ENCODE data around the gene TRIM3.

Gene TRIM3

DNA sequence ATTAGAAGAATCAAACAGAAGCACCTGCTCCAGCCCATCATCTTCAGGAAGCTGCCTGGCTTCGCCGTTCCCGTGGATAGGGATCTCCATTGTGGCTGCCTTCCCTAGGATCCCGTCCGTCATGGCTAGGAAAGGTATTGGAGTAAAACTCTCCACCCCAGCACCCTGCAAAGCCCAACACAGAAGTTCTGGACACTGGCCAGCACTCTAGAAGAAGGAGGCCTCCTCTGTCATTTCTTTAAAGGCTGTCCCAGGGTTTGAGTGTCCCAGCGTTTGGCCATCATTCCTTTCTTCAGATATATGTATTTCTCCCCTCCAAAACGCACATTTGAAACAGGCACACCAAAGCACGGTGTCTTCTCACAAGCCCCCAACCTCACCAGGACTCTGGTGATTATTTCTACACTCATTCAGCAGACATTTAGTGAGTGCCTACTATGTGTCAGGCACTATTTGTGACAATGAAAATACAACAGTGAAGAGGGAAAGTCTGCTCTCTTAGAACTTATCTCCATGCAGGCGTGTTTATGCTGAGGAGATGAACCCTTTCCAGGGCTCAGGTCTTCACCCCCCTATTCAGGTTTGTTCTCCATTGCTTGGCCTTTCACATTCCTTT lies 6.7 kb upstream of the TRIM3 start:
- DNase-seq (ENCODE audit: low read depth): no peak

DNA sequence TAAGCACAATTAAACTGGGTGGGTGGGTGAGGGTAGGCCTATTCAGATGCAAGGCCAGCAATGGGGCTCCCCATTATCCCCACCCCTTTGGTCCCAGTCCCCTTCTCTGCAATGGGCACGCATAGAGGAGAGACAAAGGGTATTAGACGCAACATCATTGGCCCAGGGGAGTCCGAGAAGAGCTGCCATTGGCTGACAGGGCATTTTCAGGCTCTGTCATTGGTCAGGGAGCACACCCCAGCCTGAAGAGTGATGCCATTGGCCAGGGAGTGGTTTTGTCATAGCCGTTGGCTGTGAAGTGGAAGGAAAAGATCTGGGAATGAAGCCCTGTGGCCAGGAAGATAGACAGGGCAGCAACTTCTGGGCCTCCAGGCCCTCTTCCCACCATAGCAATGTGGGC lies 2.8 kb upstream of the TRIM3 start:
- no peak for DNase-seq (ENCODE audit: low read depth)

DNA sequence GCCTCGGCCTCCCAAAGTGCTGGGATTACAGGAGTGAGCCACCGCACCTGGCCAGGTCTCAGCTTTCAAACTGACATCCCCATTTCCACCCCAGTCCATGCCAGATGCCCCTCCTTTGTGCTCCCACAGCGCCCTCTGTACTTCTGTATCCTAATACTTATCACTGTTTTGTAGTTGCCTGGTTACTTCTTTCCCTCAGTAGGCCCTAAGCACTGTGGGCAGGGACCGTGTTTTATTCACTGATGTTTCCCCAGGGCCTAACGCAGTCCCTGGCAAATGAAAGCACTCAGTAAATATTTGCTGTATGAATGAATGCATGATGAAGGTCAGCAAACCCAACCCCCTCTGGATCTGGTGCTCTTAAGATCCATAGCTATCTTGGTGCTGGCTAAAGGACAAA lies 2.2 kb upstream of the TRIM3 start:
- DNase-seq (ENCODE audit: low read depth): no peak

DNA sequence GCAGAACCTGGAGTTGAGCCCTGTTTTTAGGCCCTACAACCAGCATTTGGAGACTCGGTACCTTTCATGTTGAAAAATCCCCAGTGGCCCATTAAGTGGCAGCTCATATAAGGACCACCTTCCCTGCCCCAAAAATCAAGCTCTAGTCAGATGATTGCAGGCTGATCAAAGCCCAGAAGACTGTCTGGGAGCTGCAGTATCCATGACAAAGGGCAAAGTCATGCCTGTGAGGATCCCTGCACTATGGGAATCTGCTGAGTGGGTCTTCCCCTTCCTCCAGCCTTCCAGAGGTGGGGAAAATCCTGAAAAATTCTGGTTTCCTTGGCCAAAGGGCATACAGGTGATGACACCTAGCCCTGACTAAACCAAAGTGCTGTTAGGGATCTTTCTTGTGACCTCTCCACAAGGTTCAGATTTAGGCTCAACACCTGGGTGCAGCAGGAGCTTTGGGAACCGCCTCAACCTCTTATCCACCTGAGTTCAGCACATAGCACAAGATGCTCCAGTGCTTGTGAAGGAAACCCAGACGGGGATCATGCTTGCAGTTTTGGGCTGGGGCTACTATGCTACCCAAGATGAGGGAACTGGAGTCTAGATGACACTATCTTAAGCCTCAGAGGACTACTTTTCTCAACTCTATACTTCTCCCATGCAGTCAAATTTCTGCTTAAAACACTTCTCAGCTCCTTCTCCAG lies 1.2 kb upstream of the TRIM3 start:
- DNase-seq (ENCODE audit: low read depth): no peak

DNA sequence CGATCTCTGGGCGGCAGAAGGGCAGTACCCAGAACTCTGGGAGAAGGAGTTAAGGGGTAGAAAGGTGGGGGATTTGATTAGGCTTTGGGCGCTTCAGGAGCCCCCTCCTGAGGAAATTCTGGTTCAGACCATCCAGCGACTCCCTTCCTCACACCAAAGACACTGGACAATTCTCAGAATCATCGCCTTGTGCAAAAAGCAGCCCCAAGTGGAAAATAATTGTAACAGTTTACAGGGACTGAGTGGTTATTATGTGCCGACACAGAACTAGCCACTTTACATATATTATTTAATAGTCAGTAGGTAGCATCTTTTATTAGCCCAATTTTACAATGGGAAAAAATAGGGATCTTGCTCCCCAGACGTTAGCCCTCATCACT lies 662 bp upstream of the TRIM3 start:
- DNase-seq (ENCODE audit: low read depth): no peak

DNA sequence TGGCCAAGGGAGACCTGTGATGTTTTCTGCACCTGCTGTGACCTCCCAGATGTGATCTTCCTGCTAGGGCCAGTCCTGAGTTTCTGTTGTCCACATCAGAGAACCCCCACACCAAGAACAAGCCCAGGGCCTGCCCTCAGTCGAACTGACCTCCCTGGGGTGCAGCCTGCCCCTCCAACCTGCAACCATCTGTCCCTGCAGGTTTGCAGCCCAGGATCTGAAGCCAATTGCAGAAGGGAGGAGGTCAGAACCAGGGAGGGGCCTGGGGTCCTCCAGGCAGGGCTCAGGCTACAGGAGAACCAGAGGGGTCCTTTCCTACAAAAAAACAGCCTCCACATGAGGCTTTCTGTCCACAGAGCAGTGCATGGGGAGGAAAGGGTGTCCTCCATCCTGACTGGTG lies 807 bp downstream of the TRIM3 start:
- DNase-seq (ENCODE audit: low read depth): no peak

DNA sequence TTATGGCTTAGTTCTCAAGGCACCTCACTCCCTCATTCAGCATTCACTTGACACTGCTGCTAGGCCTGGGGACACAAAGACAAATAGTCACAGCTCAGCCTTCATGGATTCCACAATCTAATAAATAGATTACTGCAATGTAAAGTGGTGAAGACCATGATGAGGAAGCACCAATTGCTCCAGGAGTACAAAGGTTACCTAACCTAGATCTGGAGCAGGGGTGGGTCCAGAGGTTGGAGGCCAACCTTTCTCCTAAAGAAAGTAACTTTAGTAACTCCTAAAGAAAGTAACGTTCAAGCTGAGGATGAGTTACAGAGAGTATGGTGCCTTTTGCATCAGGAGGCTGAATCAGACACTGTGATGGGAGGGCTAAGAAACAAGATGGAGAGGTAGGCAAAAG lies 4.1 kb downstream of the TRIM3 start:
- DNase-seq (ENCODE audit: low read depth): no peak

DNA sequence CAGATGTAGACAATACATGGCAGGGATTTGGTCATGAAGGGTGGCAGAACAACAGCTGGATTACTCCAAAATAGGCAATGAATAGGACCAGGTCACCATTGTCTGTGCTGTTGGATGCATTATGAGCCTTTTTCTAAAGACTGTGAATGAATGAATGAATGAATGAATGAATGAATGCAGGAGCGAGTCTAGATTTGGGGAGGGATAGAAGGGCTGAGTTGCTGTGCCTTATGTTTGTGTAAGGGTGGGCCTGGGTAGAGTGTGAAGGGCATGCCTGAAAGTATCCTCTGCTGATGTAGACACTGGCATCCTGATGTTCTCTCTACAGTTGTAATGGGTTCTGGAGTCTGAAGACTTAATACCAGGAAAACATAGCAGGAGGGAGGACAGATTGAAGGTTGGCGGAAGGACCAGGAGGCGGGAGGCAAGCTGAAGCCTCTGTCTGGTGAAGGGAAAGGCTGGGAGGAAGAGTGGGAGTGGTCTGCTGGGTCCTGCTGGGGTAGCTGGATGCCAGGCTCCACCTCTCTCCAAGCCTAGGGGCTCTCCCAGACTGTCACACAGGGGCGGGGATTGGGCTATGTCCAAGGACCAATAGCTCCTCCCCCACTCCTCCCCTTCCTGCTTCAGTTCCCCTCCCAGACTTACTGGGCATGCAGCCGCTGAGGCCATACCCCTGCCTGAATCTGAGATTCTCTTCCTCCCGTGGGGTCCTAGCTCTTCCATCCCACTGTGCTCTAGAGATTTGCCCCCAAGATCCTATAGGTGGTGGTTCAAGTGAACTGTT lies 4.8 kb downstream of the TRIM3 start:
- no peak for DNase-seq (ENCODE audit: low read depth)

DNA sequence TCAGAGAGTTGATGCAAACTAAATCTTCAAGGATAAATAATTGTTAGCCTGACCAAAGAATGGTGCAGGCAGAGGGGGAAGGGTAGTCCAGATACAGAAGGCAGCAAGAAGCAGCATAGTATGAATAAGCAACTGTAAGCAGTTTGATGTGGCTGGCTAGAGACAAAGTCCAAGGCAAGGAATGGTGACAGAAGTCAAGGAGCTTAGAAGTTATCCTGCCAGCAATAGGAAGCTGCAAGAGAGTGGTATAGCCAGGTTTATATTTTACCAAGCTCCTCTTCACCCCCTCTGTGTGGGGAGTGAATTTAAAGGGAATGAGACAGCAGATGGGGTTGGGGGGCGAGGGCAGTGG lies 14.7 kb downstream of the TRIM3 start:
- DNase-seq (ENCODE audit: low read depth): no peak

DNA sequence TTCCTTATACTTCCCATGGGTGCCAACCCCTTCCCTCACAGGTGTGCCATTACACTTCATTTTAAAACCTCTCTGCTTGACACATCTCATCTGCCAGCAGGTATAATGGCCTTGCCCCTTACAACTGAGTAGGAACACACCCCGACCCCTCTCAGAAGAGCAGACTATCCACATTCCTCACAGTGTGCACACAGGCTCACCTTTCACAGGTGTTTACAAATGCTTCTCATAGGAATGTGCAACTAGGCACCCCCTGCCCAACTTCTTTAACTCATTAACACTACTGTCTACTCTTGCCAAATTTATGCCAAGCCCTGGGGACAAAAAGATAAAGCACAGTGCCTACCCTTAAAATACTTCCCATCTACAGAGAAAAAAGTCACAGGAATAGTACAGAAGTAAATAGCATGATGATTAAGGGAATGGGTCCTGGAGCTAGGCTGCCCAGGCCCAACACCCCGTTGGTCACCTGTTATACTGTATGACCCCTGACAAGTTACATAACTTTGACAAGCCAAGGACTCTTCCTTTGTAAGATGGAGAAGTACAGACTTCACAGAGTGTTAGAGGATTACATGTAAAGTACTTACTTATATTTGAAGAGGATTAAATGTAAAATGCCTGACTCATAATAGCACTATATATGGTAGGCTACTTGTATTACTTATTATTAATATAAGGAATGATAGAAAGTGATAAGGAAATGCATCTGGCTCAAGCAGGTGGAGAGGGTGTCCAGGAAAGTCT lies 15.2 kb downstream of the TRIM3 start:
- DNase-seq (ENCODE audit: low read depth): no peak

DNA sequence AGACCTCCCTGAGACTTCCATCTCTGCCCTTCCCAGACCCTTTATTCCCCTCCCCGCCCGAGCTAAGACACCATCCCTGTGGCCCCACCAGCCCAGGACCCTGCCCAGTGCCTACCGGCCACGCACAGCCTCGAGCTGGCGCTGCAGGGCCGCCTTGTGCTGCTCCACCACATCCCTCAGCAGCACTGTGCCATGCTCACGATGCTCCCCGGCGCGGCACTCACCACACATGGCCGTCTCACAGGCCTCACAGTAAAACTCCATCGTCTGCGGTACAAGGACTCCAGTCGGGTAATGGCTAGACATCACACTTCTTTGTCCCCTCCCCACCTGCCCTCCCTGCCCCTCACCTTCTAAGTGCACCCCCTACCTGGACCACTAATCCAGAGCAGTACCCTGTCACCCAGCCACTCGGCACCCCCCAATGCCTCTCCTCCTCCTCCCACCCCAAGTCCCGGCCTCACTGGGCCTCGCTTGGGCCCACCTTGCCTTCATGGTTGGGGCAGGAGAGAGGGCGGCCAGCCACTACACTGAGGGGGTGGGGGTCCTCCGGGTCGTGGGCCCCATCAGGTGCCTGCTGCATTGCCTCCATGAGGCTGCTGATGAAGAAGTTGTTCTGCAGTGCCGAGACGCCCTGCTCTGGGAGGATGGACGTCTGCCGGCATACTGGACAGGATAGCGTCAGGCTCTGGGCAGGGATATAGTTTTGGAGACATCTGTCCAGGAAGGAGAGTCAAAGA lies 16.0 kb downstream of the TRIM3 start:
- no peak for DNase-seq (ENCODE audit: low read depth)

DNA sequence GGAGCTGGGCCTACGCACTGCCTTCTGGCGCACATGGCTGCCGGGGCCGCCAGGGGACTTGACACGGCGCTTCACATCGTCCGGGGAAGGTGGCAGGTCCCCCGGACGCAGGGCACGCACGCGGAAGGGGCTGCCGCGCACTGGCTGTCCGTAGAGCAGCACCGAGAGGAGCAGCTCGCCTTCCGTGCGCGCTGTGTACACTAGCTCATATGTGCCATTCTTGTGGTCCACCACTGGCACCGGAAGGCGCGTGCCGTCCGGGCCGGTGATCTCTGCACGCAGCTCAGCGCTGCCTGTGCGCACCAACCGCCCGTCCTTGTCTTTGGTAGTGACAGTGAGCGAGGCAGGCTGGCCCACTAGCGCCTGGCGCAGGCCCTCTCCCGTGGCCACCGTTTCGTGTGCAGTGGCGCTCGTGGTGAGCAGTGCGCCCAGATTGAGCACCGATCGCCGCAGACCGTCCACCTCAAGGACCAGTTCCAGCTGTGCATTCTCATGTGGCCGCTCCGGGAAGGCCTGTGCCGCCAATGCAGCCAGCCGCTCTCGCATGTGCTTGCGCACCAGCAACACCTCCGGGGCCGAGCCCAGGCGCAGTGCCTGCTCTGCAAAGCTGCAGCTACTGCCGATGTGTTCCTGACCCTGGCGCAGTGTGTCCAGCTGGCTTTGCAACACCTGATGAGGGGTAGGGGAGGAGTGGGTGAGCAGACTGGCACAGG lies 17.2 kb downstream of the TRIM3 start:
- no peak for DNase-seq (ENCODE audit: low read depth)

DNA sequence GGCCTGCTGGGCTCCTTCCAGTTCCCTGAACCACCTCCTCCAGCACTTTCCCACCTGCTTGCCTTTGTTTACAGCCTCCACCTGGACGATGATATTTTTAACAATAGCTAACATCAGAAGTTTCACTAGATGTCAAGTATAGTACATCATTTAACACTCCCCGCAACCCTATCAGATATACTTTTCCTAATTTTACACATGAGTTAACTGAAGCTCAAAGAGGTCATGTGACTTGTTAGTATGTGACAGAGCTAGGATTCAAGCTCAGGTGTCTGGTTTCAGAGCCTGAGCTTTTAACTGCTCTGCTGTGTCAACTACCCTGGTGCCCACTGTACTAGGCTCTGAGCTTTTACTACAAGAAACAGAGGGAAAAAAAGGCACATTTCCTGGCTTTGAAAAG lies 18.7 kb downstream of the TRIM3 start:
- no peak for DNase-seq (ENCODE audit: low read depth)

DNA sequence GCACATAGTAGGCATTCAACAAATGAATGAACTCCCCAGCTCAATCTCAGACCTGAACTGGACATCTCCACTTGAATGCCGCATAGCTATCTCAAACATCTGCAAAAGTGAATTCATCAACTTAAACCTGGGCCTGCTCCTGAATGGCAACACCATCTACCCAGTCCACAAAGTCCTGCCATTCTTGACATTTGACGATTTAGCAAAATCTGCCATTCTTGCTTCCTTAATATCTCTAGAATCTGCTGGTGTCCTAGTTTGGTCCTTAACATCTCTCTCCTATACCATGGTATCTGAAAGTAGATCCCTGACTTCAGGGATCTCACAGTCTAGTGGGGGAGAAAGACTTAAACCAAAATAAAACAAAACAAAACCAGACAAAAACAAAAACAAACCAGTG lies 20.6 kb downstream of the TRIM3 start:
- no peak for DNase-seq (ENCODE audit: low read depth)

DNA sequence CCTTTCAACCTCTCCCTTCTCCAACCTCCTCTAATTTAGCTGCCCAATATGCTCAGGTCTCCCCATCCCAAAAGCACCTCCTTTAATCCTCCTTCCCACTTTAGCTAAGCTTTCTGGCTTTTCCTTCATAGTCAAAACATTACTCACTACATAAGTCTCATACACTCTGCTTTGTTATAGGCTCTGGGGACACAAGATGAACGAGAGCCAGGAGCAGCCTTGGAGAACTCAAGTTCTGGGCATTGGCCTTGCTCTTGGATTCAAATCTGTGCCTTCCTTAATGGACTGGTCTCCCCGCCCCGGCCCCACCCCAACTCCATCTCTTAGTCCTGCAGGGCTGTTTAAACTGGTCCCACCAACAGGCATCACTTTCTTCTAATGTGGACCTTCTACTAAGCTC lies 21.5 kb downstream of the TRIM3 start:
- DNase-seq (ENCODE audit: low read depth): no peak

DNA sequence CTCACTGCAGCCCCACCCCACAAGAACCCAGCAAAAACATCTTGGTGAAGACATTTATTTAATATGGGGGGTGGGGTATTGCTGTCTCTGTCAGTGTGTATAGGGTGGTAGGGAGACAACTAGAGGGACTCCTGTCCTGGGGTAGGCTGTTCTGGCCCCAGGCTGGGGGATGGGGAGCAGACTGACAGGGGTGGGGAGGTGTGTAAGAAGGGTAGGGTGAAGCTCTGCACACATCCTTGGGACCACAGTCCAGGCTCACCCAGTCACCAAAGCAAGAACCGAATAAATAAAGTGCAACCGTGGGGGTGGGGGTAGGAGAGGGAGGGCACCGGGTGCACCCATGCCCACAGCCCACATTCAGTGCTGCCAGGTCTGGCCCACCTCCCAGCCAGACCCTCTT lies 25.2 kb downstream of the TRIM3 start:
- DNase-seq (ENCODE audit: low read depth): no peak

DNA sequence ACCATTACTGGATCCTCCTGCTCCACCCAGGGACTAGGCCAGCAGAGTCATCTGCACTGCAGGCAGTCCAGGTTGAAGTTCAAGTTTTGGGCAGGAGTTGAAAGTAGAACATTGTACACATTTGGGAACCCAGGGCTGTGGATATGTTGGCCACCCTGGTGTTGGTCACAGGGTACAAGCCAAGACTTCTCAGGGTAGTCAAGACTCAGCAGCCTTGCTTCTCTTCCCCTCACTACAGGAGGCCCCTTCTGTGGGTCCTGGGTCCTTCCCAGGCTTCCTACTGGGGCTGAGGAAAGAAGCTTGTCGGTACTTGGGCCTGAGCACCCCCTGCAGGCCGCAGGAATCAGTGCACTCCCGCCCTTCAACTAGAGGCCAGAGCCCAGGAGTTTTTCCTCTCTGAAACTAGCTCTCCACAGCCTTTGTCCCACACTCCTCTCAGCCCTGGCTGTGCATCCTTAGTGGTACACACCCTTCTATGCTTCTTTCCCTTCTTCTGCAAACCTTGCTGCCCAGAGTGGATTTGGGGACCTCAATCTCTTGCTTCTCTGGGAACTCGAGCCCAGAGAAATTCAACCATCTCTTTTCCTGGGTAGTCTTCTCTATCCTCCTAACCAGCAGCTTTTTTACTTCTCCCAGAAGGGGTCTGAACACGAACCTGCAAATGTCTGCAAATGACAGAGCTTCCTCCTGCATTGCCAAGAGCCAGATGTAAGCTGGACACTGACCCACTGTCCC lies 30.3 kb downstream of the TRIM3 start:
- peak; percentile 42 for DNase-seq (ENCODE audit: low read depth)

DNA sequence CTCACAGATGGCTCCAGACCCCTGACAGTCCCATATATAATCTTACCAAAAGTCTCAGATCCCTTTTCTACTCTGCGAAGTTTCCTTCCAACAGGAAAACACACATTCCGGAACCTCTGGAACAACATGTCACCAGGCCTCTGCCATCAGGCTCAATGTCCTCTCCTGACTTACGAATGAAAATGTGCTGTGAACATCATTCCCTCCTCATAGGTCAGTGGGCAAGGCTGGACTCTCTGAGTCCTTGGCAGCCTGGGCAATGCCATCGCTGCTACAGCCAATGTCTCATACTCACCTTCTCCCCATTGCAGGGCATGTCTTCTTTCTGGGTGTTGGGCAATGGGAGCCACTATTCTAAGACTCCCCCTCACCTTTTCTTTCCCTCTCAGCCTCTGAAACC lies 31.3 kb downstream of the TRIM3 start:
- no peak for DNase-seq (ENCODE audit: low read depth)

DNA sequence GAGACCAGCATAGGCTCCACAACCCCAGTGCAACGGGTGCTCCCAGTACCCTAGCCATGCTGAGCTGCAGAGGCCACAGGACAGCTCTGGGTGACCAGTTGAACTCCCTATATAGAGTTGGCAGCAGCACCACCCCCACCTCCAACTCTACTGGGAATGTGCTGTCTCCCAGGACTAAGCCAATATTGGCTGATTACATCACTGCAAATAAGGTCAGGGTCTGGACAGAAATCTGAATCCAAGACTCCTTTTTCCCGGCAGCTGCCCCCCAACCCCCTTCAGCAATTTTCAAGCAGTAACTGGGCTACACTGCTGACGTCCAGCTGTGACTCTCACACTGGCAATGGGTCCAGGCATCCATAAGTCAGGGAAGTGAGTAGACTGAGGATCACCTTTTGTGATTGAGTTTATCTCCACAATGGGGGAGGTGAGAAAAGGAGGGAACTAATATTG lies 32.8 kb downstream of the TRIM3 start, which contains the start of gene HPX:
TSS of gene HPX (minus strand) at position 82 of the 453 bp plus-strand sequence. CDS start at position 58, 24 bp downstream.
- no peak for DNase-seq (ENCODE audit: low read depth)

DNA sequence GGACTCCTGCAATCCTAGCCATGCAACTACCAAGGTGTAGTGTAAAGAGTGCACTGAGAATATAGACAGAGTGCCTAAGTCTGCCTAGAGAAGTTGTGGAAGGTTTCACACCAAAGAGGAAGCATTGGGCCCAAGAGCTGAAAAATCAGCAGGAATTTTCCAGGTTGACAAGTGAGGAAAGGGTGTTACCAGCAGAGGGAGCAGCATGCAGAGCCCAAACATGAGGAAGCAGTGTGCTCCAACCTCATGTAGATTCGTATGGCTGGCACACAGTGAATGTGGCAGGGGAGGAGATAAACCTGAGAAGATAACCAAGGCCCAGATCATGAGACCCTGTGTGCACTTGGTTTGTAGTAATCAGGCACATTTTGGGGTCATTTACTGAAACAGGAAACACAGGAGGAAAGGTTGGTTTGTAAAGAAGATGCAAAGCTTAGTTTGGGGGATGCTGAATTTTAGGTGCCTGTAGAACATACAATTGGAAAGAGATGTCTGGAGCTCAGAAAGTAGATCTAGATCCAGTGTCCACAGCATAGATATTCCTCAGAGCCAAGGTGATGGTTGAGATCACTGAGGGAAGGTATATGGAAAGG lies 34.7 kb downstream of the TRIM3 start:
- DNase-seq (ENCODE audit: low read depth): no peak

Measured in activated T-cell treated with anti-CD3 and anti-CD28 coated beads for 48 hours (primary cell).